Measurements from ENCODE around the gene TTF2.

DNA sequence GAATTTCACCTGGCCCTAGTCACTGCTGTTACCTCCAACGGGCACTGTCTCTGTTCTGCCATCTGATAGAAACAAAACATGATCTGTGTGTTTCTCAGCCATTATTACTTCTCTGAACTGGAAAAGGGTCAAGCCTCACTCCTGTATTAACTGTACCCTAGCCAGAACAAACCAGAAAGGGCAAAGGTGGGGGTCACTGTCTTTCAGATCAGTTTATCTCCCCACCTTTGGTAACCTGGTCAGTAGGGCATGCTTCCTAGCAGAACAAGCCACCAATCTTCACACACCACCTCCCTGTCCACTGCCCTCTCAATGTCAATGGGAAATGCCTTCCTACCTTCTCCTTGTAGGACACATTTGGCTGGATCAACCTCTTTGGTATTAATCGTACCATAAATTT, 57.6 kb downstream of the TTF2 start:
- TF ChIP-seq POLR2AphosphoS5 (IDR thresholded peaks at IDR 0.05), result no peak
- no peak for TF ChIP-seq CTCF (IDR thresholded peaks at IDR 0.05)
- no peak for TF ChIP-seq EP300 (IDR thresholded peaks at IDR 0.05)
